HG03378 (cell line): ENCODE results near the gene JADE3.

ENCODE experiments used
- ATAC-seq: cut with Tn5 transposase; IDR thresholded peaks from one replicate; pipeline ENCODE4 v1.9.1; 2021; ENCODE audit warnings: mild to moderate bottlenecking, moderate library complexity; ENCODE audit not compliant: unreplicated experiment

Gene JADE3

DNA sequence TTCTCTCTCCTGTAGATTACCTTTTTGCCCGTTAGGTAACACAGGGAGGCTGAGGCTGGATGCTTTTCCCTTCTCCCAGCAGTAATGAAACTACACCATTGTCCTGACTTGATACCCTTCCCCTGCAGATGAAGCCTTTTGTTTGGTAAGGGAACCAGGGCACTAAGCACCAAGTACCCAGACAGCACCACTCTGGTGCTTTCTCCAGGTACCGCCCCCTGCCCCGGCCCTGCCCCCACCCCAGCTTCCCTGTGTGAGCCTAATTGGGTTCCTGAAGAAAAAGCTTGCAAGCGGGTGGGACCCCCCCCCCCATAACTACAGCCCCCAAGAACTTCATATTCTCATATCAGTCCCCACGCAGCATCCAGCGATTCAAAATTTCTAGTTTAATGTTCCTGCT, 79.8 kb downstream of the JADE3 start:
- ATAC-seq = no peak

DNA sequence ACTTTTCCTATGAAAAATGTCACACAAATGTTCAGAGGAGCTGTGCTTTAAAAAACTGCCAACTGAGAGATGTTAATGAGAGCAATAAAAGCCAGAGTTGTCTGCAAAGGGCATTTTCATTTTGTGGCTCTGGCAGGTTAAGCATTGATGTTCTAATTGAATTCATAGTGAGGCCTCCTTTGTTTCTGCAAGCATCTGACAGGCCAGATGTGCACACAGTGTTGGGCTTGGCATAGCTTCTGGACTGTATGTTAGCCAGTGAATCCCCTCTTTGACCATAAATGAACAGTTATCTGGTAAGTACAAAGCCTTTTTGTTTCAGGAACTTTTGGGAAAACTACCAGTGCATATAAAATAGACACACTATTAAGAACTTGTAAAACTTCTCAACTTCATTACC, 81.9 kb downstream of the JADE3 start:
- ATAC-seq = no peak

DNA sequence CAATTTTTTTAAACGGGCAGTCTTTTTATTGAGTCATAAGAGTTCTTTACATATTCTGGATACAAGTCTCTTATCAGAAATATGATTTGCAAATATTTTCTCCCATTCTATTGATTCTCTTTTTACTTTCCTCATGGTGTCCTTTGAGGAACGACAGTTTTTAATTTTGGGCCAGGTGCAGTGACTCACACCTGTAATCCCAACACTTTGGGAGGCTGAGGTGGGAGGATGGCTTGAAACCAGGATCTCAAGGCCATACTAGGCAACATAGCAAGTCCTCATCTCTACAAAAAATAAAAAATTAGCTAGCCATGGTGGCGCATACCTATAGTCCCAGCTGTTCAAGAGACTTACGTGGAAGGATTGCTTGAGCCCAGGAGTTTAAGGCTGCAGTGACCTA, 99.9 kb downstream of the JADE3 start:
- ATAC-seq = no peak

DNA sequence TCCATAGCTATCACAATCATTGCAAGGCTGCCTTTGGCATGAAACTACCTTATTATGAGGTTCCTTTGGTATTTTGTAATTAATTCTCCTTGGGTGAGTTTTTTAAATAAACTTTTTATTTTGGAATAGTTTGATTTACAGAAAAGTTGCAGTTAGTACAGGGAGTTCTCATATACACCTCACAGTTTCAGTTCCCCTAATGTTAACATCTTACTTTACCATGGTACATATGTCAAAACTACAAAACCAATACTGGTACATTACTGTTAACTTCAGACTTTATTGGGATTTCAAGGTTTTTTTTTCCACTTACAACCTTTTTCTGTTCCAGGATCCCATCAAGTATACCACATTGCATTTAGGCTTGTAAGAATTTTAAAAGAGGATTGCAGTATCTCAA, 114.0 kb downstream of the JADE3 start:
- no peak for ATAC-seq

DNA sequence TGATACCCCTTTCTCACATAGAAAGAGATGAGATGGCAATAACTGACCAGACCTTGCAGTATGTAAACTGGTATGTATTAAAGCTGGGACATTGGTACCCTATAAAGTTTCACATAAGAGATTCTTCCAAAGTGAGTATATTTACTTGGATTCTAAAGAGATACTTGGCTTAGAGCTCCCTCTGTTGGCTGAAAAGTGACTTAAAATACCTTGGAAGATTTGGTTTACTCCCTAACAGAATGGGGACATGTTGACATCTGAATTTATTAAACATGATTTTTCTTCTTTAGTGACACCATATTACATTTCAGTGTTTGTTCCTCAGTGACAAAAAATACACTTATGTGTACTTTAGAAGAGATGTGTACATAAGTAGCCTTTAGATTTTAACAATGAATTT, 118.1 kb downstream of the JADE3 start:
- ATAC-seq = no peak

DNA sequence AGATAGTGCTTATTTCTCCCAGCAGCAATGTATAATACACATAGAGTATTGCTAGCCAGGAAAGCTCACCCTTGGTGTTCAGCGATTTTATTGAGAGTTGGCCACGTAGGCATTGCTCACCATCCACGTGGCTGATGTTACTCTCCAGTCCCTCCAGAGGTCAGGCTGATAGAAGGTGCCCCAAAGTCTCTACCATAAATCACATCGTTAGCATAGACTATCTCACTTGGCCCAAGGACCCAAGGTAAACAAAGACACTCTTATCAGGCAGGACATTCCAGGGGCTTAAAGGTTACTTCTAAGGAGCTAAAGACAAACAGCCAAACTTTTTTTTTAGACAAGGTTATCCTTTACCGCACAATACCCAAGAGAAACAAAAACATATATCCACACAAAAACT, 135.8 kb downstream of the JADE3 start:
- ATAC-seq = no peak

DNA sequence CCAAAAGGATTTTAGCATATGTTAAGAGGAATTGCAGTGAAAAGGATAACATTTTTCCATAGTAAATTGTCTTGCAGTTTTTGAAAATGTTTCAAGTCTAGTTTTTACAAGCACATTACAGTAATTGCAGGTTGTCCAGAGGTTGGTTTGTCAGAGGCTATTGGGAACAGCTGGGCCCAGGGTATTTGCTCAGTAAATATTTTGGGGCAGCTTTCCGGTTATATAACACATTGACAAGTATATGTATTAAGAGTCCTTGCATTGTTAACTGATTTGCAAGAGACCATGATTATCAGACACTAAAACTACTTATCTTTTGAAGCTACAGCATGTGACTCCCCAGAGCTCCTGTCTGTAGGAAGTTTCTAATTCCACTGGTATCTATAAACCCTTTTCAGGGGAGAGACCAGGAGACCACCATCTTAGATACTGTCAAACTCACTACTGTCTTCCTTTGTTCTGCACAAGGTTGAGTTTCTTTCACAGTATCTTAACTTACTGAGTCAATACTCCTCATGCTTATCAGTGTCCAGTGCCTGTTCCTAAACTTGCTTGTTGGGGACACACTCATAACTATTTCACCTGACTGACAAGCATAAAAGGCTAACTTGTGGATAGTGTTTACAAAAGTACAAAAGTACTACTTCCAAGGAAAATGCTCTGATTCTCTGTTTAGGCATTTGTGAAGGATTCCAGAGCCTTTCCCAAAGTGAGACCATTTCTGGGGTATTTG, 147.1 kb downstream of the JADE3 start:
- ATAC-seq = no peak

DNA sequence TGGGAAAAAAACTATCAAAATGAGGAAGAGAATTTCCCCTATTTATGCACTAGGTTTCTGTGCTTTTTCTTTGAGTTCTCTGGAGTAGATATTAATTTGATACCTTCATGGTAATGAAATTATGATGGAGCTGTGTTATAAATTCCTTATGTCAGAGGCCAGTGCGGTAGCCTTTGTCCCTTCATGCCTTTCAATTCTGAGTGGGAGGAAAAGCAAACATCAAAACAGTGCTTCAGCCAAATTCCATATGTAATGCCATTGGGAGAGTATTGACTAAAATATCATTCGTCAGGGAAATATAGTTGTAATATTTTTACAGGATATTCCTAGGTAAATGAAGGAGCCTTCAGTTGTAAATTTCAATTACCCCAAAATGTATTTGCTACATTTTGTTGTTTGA, 148.5 kb downstream of the JADE3 start:
- no peak for ATAC-seq

DNA sequence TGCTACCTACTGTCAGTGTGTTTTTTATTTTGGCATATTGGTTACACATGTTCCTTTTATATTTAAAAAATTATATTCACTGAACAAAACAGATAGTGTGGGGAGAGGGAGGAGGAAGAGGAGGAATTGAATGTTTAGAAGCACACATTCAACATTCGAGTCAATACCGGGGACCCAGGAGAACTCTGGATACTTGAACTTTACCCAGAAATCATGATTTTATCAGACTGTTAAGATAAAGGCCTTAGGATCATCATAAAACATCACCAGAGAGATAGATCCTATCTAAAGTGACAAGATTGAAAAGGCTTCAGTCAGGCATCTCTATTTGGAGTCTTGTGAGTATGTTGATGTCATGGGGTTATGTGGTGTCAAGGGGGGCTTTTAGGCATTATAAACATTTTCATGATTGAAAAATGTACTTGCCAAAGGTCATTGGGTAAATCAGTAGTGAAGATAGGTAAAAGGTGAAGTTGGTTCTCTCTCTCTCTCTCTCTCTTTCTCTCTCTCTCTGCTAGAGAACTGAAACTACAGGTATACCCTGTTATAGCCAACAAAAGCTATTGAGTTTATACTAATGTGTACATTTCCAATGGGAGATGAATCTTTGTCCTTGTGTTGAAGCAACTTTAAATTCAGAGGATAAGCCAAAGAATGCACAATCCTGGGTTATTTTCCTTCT, 149.2 kb downstream of the JADE3 start:
- ATAC-seq = no peak

DNA sequence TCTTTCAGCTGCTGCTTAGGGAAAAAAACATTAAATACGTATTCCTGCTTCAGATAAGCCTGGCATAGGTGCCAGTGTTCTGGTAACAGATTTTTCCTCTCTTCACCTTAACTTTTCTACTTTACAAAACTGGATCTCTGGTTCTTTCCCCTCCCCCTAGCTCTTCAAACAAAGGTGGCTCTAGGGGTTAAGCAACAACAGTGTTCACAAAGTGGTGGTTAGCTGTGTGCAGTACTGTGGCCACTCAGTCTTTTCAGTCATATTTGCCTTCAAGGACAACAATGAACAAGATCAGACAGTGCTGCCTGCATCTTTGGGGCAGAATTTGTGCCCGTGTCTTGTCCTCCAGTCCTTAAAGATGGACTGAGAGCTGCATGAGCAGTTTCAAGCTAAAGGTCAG, 151.0 kb downstream of the JADE3 start:
- no peak for ATAC-seq

DNA sequence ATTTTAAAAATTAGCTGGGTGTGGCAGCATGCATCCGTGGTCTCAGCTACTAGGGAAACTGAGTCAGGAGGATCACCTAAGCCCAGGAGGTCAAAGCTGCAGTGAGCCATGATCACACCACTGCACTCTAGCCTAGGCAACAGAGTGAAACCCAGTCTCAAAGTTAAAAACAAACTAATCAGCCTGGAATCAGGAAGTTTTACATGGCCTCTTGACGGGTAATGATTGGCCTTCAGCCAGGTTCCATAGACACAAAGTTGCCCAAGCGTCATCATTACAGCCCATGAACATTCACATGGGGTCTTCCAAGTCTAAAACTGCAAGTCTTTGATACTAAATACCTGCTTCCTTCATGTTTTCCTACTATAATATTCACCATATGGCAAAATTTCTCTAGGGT, 156.0 kb downstream of the JADE3 start:
- no peak for ATAC-seq

DNA sequence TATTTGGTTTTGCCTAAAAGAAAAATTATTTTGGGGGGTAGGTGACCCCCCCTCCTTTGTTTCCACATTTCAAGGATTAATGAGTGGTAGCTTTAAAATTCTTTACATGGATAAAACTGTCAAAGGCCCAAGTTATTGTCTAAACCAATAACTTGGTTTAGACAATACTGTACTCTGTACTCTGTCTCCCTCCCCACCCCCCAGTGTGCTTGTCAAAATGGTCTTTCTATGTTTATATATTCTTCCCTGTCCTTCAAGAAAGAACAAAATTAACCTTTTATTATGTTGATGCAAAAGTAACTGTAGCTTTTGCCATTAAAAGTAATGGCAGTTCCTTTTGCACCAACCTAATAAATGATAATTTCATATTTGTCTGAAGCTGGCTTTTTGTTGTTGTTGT, 156.5 kb downstream of the JADE3 start:
- ATAC-seq = no peak

DNA sequence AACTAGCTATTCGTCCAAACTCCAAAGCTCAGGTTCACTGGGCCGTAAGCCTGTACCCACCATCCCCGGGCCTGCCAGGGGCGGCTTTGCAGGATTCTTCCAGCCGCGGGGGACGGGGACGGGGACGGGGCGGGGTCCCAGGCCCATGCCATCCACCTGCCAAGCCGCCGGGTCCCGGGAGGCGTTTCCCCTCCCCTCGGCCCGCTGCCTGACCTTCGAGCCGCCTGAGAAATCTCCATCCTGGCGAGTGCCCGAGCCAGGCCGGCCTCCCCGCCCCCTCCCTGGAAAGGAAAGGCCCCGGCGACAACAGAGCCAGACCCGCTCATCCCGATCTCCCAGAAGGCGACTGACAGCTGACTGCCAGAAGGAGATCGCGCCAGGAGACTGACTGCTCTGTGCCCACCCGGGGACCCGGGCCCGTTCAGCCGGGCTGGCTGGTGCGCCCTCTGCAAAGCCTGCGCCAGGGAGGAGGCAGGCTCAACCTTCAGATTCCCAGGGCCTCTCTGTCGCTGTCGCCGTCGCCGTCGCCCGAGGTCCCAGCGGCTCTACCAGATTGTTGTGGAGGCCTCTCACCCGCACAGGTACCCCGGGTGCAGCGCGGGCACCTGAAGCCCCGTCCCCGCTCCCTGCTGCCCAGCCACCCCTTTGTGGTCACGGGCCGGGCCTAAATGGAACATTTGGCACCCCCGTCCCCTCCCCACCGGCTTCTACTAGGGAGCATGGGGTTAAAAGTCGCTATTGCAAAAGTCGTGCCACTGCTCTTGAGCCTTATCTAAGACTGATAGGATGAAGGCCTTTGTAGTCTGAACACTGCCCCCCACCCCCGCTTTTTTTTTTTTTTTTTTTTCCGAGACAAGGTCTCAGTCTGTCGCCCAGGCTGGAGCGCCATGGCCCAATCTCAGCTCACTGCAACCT, 166.2 kb downstream of the JADE3 start, which contains the start of gene RGN:
Gene RGN (plus strand): TSS at position 315 of the 915 bp plus-strand sequence. CDS start 2,702 bp downstream, outside the sequence.
- no peak for ATAC-seq

DNA sequence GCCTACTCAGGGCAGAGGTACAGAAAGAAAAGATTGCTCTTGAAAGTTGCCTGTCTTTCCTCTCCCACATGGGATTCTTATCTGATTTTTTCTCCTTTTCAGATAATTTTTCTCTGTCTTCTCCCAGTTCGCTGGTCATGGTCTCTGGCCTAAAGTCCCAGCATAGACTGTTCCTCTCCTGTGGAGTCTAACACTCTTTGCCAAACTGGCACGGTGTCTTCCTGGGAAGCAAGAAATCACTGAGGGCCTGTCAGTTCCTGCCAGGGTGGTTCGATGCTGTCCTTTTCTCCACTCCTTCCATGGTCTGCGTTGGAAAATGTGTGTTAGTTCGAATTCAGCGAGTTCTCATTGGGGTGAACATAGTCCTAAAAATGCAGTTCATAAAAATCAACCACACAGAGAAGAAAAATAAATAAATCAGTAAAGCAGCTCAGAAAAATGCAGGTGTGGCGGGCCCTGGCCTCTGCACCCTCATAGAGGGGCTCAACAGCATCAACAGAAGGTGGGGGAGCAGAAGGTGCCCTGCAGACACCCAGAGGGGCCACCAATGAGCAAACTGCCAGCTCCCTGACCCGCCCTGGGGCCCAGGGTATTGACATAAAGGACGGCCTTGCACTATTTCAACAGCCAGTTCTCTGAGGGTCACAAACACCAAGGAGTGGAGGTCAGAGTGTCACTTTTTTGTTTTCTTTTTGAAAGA, 168.1 kb downstream of the JADE3 start:
- ATAC-seq = no peak

DNA sequence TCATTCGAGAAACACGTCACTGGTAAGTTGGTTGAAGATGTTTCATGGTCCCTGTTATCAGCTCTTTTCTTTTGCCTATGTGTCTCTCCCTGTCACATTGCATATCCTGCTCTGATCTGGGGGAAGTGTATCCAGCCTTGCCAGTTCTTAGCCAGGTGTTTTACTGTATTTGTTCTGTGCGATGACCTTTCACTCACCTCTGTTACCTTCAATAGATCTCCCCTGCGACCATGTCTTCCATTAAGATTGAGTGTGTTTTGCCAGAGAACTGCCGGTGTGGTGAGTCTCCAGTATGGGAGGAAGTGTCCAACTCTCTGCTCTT, 168.7 kb downstream of the JADE3 start:
- no peak for ATAC-seq

DNA sequence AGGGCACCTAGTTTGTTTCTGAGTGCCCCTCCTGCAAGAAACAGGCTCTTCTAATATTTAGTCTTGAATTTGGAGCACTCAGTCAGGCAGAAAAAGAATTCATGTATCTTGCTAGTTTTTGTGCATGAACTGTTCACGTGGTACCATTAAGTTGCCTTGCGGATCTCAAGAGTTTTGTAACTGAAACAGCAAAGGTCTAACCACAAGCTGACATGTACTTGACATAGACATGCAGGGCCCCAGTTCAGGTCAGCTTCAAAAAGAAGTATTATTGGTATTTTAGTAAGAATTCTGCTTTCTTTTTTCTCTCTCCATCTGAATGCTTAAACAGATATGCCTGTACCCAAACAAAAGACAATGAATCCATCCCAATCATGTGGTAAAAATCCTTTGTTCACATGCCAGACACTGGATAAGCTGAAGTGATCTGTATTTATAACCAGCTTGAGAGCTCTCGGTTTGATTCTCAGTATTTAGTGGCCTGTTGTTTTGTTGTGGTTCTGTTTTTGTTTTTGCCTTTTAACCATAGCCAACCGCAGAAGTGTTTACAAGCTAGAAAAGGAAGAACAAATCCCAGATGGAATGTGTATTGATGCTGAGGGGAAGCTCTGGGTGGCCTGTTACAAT, 179.0 kb downstream of the JADE3 start:
- ATAC-seq = no peak

DNA sequence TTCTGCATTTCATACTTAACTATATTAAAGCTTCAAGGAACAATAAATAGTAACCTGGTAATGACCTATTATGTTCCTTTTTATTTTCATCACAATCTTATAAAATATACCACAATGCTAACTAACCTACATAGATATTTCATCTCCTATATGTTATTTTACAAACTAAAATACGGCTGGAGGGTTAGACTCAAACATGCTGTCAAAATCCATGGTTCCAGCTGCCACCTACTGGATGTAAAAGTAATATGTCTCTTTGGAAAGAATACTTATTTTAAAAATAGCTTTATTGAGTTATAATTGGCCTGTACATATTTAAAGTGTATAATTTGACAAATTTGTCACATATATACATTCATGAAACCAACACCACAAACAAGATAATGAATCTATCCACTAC, 181.0 kb downstream of the JADE3 start:
- no peak for ATAC-seq

DNA sequence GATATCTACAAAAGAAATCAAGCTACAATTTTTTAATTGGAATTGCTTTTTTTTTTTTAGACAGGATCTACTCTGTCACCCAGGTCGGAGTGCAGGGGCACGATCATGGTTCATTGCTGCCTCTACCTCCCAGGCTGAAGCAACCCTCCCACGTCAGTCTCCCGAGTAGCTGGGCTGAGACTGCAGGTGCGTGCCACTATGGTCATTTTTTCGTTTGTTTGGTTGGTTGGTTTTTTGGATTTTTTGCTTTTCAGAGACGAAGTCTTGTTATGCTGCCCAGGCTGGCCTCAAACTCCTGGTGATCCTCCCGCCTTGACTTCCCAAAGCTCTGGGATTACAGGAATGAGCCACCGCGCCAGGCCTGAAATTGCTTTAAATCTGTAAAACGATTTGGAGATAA, 181.6 kb downstream of the JADE3 start:
- ATAC-seq = no peak

DNA sequence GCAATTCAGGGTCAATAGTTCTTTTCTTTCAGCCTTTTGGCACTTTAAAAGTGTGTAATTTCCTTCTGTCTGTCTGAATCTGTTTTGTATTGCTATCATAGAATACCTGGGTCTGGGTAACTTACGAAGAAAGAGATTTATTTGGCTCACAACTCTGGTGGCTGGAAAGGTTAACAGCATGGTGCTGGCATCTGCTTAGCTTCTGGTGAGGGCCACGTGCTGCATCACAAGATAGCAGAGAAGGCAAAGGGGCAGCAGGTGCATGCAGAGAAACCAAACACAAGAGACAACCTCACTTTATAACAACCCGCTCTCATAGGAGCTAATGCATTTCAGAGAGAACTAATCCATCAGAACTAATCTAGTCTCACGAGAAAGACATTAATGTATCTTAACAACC, 184.8 kb downstream of the JADE3 start:
- no peak for ATAC-seq

DNA sequence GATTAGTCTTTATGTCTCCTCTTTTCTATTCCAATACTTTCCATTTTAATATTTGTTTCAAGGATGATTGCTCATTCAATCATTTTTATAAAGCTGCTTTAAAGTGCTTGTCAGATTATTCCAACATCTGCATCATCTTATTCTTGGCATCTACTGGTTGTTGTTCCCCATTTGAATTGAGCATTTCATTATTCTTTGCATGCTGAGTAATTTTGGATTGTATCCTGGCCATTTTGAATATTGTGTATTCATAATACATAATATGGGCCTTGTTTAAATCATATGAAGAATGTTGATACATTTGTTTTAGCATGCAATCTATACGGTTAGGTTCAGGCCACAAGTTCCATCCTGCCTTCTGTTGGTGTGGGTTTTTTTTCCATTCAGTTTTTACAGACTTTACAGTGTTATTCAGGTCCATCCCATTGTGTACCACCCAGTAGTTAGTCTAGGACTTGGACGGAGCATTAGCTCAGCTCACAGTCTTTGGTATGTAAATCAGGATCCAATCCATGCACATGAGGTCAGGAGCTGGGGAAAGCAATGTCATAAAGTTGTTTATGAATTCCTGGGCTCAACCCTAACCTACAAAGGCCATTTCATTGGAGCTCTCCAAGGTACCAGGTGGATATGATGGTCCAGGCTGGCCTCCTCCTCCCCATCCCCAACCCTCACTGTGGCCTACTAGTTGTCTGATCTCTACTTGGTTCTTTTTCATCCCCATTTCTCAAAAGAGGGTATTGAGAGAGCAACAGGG, 186.3 kb downstream of the JADE3 start:
- ATAC-seq = no peak
